ENCODE results near the gene ATRN.

DNA sequence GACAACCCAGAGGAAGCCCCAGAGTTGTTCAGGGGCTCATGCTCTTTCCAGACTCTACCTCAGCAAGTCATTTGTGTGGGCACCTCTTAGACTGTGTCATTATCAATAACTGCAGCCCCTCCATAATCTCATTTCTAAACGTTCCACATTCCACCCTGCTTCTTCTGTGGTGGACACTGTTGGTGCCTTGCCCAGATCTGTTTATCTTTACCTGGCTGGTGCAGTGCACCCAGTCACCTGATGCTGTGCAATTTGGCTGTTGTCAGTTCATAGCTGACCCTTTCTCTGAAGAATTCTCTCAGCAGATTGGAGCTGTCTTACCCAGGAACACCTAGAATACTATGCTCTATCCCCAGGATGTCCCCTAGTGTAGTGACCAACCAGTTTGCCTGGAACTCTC is 80.0 kb downstream of the ATRN start:
- TF ChIP-seq, protein P1, sequence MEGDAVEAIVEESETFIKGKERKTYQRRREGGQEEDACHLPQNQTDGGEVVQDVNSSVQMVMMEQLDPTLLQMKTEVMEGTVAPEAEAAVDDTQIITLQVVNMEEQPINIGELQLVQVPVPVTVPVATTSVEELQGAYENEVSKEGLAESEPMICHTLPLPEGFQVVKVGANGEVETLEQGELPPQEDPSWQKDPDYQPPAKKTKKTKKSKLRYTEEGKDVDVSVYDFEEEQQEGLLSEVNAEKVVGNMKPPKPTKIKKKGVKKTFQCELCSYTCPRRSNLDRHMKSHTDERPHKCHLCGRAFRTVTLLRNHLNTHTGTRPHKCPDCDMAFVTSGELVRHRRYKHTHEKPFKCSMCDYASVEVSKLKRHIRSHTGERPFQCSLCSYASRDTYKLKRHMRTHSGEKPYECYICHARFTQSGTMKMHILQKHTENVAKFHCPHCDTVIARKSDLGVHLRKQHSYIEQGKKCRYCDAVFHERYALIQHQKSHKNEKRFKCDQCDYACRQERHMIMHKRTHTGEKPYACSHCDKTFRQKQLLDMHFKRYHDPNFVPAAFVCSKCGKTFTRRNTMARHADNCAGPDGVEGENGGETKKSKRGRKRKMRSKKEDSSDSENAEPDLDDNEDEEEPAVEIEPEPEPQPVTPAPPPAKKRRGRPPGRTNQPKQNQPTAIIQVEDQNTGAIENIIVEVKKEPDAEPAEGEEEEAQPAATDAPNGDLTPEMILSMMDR (IDR thresholded peaks at IDR 0.05), result no peak
- TF ChIP-seq POLR2A (IDR thresholded peaks at IDR 0.05), result no peak
- no peak for TF ChIP-seq EP300 (IDR thresholded peaks at IDR 0.05)

Measured in stomach (tissue), 4 donors.